Thyroid gland (tissue), 4 donors: ENCODE measurements around the gene EXD3.

Experiments used
- CTCF ChIP-seq, 6 experiments: fragments of 200-600 bp in 3 of 6; fragments of 450-650 bp in 3 of 6; sonication (generic) in 3 of 6; IDR thresholded peaks; one replicate each; pipeline ENCODE4 v1.5.1; 2016 to 2019; ENCODE audit warnings: antibody characterized with exemption in 6 of 6, mild to moderate bottlenecking in 2 of 6, inconsistent platforms in 1 of 6, moderate library complexity in 1 of 6
- POLR2A ChIP-seq, 2 donors: fragments of 450-650 bp; IDR thresholded peaks; one replicate each; pipeline ENCODE4 v1.6.1; 2017; ENCODE audit warnings: antibody characterized with exemption in 2 of 2, mild to moderate bottlenecking in 2 of 2, moderate library complexity in 1 of 2

- TF ChIP-seq POLR2A (IDR thresholded peaks at IDR 0.05) (no peak), CTCF (IDR thresholded peaks at IDR 0.05) (no peak)
Measured at GRCh38 chr9:137380606-137381005, 42.4 kb downstream of the EXD3 start.
